ENCODE data around the gene DHRS13.
A peak's percentile ranks its signal among the peaks of the same experiment; 100 is the strongest.

The DHRS13 gene, protein sequence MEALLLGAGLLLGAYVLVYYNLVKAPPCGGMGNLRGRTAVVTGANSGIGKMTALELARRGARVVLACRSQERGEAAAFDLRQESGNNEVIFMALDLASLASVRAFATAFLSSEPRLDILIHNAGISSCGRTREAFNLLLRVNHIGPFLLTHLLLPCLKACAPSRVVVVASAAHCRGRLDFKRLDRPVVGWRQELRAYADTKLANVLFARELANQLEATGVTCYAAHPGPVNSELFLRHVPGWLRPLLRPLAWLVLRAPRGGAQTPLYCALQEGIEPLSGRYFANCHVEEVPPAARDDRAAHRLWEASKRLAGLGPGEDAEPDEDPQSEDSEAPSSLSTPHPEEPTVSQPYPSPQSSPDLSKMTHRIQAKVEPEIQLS

DNA sequence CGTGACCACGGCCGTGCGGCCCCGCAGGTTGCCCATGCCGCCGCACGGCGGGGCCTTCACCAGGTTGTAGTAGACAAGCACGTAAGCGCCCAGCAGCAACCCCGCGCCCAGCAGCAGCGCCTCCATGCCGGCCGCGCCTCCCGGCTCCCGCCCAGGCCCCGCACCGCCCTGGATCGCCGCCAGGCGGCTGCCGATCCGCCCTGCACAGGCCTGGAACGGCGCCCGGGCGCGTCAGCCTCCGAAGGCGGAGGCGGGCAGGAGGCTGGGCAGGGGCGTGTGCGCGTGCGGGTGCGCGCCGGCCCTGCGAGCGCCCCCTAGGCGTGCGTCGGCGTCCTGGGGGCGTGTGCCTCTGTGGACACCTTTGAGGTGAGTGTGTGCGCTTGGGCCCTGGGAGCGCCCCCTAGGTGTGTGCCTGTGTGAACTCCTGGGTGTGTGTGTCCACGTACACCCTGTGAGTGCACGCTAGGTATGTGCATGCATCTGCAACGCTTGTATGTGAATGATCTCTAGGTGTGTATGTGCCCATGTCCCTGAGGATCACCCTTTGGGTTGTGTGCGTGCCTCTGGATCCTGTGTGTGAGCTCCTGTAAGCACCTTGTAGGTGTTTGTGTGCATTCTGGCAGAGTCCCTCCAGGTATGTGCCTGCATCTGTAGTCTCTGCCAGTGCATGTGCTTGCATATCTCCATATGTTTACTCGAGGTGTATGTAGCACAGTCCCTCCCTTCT lies at the start of gene DHRS13:
Gene DHRS13, minus strand, starts transcription at position 261 of the 727 bp plus-strand sequence. Its CDS starts 135 bp downstream, at position 126.
- peak; percentile 95 for DNase-seq (ENCODE audit: low spot score)

DNA sequence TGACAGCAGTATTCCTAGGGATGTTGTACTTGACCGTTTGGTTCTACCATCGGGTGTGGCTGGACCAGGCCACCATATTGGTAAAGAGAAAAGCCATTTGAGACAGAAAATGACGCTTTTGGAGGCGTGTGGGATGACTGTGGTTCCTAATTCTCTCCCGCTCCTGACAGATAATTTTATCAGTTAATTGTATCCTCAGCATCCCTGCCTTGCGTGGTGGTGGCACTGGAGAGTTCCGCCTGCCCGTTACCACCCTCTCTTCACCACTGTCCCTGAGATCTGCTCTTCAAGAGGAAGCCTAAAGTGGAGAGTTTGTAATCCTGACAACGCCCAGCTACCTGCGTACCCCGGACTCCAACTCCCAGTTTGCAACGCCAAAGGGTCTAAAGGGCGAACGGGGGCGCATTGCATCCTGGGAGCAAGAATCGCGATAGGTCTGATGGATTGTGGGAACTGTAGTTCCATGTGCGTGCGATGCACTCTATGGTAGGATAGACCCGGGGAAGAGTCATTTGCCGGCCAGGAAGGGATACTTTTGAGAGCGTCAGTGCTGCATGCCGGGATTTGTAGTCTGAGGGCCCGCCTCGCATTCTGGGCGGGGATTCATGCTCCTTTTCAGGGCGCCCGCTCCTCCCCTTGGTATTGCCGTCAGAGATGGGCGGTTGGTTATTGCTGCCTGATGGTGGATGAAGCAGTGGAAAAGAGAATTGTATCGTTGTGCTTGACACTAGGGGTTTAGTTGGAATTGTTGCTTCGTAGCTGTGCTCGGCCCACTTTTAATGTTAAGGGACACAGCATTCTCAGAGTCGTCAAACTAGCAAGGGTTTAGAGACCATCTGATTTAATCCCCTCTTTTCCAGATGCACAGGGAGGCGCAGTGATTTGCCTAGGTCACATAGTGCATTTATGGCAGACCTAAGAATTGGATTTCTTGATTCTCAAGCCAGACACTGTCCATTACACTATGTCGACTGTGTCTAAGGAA lies 49.4 kb upstream of the DHRS13 start:
- peak; percentile 99 for DNase-seq (ENCODE audit: low spot score)

DNA sequence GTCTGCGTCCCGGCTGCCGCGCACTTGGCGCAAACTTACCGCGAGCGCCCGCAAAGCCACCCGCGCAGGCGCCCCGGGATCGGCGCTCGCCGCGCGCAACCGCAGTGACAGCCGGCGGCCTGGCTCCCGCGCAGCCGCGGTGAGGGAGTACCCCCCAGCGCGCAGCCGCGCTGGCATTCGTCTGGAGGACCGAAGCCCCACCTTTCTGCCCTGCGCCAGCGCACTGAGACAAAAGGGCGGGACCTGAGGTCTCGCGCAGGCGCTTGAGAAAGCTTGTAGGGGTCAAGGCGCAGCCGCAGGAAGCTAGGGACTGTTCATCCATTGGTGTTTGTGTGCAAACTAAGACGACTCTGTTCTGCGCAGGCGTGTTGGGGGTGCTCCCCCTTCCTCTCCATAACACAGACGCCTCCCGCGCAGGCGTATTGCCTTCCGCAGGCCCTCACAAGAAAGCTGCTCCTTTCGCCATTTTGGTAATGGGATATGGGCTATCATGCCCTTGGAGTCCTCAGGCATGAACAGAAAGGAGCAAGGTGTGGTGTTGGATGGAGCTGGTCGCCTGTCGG lies 48.6 kb upstream of the DHRS13 start, which contains the start of gene PHF12:
Gene PHF12, minus strand, starts transcription at position 91 of the 563 bp plus-strand sequence. CDS start 558 bp downstream, outside the sequence.
- DNase-seq (ENCODE audit: low spot score) = peak; percentile 100

DNA sequence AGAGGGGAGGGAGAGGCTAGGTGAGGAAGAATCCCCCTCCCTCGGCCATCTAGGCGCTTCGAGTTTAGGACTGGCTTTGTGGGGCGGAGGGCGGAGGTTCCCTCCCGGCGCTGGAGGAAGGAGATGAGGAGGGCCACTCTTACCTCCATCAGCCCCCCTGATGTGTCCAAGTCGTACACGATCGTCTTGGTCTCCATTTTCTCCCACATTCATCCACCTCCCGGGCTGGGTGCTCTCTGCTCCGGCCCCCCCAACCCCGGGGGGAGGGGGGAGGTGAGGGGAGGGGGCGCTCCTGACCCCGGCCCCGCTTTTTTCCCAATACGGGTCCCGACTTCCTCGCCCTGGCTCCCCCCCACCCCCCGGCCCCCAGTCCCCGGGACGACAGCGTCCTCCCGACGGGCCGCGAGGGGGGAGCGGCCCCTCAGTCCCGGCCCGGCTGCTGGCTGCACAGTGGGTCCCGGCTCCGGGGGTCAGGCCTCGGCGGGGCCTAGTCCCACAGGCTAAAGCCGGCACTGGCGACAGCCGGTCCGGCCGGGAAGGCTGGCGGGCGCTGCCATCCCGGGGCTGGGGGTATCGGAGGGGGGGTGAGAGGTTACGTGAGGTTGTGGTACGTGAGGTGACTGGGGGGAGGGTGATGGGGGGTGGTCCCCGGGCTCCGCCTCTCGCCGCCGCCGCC lies 48.0 kb upstream of the DHRS13 start:
- DNase-seq (ENCODE audit: low spot score) = no peak

DNA sequence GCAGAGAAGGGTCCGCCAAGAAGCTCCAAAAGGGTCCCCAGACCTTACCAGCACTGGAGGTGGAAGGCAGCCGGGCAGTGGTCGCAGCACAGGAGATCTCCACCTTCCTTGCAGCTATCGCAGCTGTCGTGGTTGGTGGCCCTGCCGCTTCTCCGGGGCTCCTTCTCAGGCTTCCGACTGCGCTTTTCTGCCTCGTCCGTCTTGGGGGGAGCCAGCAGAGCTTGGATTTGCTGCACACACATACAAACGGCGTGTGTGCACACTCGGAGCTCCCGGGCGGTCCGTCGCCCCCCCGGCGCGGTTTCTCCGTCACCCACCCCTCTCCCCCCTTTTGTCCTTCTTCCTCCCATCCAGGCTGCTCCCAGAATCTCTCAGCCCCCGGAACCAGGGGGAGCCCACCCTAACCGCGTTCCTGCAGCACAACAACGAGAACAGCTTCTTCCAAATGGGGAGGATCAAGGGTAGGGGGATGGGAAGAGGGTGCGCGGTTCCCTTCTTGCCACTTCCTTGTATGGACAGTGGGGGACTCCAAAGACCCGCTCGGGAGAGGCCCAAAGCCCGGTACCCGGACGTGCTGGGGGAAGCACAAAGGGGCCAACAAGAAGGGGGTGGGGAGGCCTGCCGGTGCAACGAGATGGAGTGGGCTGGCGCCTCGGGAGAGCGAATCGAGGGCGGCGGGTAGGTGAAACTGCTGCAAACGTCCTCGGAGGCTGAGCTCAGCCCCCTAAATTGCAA lies 47.3 kb upstream of the DHRS13 start:
- peak; percentile 41 for DNase-seq (ENCODE audit: low spot score)

DNA sequence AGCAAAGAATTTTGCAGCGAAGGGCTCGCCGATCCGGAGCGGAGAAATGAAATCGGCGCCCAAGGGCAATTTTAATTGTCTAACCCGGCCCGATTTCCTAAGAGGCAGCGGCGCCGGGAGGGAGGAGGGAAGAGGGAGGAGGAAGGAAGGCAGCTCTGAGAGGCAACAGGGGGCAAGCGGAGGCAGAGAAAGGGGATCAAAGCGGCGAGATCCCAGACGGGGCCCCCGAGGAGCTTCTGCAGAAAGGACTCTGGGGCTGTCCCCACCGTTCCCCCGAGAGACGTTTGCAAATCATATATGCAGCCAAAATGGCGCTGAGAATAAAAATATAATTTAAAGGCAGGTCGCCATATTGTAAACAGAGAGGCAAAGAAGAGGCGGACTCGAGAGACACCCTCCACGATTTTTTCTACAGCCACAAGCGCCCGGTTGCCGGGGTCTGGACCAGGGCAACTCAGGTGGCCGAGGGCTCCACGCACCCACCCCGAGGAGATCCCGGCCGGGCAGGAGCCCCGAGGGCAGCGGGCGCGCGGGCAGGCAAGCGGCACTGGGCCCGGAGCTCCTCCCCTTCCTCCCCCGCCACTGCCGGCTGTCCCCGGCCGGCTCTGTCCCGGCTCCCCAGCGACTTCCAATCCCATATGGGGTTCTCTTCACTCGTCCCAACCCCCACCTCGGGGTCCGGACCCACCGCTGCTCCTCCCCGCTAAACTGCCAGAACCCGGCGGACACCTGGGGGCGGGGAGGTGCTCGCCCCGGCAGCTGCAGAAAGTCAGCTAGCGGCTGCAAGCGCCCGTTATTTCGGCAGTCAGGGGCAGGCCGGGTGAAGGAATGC lies 46.5 kb upstream of the DHRS13 start:
- peak; percentile 43 for DNase-seq (ENCODE audit: low spot score)

DNA sequence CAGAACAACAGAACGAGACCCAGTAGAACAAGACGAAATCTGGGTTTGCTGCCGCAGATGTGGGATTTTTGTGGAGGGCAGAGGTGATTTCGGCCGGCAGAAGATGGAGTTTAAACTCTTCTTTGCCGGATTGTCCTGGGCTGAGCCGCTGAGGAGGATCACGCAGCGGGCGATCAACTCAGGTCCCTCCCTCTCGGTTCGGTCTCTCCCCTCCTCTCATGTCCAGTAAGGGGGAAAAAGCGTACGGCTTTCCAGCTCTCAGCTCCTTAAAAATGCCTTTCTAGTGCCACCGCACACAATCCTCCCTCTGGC lies 46.0 kb upstream of the DHRS13 start:
- no peak for DNase-seq (ENCODE audit: low spot score)

DNA sequence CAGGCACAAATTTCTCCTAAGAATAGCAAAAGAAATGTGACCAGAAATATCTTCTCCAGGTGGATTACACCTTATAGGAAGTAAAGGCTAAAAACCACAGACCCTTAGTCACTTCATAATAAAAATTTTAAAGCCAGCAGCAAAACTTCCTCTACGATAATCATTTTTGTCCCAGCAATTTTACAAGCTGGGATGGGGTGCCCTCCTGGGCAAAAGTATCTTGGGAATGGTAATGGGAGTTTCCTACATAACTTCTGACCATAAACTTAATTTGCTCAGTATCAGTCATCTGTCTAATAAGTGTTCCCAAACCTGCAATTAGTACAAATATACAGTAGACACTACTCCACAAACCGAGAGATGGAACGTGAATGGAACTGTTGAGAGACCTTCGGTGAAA lies 45.5 kb upstream of the DHRS13 start:
- no peak for DNase-seq (ENCODE audit: low spot score)

DNA sequence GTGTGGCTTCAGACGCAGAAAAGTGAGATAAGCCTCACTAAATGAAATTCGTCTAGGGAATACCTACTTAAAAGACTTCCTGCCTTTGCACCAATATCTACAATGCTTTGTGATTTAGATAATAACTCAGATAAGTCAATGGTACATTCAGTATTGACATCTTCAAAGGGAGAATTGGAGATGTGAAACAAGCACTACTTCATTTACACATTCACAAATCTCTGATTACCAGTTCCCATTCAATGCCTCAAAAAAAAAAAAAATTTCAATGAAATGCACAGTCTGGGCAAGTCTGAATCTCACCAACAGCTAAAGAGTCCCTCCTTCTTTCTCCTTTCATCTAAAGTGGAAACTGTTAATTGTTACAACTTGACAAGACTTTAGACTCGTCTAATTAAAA lies 44.8 kb upstream of the DHRS13 start:
- DNase-seq (ENCODE audit: low spot score) = peak; percentile 10

DNA sequence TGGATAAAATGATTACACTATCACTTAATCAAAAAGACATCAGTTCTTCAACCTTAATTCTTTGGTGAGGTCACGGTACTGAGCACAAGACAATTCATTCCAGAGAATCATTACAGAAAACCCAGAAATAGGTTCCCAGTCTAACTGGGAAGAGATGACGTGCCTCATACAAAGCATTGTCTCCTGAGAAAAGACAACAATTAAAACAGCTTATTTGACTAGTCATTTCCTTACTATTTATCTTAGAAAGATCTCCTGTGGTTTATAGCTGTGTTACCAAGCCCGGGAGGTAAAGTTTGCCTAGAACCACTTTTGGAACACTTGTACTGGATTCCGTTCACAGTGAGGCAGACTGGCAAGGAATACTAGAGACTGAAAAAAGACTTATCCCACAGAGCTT lies 43.4 kb upstream of the DHRS13 start:
- DNase-seq (ENCODE audit: low spot score) = peak; percentile 16

DNA sequence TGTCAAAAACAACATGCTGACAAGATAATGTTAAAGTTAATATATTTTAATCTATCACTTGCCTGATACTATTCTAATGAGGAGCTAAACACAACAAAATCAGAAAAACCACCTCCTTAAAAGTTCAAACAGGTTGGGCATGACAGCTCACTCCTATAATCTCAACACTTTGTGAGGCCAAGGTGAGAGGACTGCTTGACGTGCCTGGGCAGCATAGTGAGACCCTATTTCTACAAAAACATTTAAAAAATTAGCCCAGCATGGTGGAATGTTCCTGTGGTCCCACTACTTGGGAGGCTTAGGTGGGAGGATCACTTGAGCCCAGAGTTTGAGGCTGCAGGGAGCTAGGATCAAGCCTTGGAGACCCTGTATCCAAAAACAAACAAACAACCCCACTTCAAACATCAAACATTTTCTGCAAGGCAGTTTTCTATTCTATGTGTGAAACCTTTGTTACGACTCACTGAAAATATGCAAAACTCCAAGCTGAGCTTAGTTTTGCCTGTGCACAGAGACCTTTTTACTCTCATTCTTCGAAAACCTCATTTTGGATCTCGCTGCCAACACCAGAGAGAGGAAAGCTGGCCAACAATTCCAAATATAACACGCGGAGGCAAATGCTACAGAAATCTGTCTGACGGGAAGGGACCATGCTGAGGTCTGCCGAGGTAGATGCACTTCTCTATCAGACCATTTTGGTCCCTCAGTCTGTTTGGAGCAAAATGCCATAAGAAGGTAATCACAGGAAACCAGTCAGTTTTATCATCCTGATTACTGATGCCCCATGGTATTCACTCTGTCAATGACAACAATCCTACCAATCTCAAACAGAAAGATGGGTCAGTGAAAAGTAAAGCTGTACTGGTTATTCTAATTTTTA lies 42.2 kb upstream of the DHRS13 start:
- no peak for DNase-seq (ENCODE audit: low spot score)

DNA sequence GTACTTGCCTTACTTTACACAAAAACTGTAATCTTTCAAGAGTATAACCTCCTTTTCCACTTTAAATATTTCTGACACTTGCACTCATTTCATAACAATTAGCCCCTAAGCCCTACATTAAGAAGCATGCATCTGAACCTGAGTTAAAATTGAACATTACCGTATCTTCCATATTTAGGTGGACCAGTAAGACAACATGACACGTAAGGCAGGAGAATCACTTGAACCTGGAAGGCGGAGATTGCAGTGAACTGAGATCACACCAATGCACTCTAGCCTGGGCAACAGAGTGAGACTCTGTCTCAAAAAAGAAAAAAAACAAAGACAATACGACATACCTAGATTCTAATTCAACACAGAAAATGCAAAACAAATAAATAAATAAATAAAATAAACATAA lies 41.5 kb upstream of the DHRS13 start:
- DNase-seq (ENCODE audit: low spot score) = no peak

DNA sequence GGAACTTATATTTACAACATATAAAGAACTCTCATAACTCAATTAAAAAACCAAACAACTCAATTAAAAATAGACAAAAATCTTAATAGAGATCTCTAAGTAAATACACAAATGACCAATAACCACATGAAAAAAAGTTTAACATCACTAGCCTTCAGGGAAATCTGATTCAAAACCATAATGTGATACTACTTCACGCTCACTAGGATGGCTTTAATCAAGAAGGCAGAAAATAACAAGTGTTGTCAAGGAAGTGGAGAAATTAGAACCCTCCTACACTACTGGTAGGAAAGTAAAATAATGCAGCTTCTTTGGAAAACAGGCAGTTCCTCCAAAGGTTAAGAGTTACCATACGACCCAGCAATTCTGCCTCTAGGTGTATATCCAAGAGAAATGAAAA lies 40.0 kb upstream of the DHRS13 start:
- DNase-seq (ENCODE audit: low spot score) = no peak

DNA sequence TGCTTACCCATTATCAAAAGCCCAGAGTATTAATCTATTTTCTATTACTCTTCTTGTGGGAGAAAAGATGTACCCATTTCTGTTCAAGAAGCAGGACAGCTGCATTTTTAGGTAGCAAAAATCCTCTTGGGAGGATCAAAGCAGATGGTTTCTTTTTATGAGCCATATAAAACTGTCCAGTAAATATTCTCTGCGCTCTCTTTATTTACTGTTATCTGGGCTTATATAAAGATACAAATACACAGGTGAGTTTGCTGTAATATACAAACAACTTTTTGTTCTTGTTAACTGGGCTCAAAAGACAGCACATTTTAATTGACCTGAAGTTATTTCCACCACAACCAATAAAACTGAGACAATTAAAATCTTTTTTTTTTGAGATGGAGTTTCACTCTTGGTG lies 38.4 kb upstream of the DHRS13 start:
- DNase-seq (ENCODE audit: low spot score) = no peak

DNA sequence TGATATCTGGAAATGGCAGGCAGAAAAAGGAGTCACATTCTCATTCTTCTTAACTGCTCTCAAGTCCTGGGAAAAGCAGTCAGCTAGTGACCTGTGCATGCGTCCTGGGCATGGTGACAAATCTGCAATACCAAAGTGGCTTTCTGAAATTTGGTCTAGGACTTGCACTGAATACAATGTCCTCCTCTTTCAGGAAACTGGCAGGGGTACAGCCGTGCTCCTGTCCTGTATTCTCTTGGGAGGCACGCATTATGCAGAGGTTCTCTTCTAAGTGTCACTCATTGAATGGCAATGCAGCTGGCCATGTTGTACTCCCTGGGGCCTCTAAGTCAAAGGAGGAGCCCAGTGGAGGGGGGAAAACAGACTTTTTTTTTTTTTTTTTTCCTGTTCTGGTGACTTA lies 37.8 kb upstream of the DHRS13 start:
- no peak for DNase-seq (ENCODE audit: low spot score)

DNA sequence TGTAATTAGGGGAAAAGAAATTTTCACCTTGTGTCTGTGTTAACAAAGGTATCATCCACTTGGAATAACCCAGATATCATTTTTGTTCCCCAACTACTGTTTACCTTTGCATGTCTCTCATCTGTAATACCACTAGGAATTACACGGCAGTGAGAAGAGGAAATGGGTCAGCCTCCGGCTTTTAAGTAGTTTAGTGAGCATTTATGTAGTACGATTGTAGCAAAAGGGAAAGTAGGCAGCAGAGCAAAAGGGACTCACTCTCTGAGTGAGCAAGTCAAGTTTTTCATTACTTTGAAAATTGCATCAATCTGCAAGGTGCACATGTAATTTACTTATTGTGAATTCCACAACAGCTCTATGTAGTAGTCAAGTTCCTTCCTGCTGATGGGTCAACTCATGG lies 37.3 kb upstream of the DHRS13 start:
- DNase-seq (ENCODE audit: low spot score) = no peak

DNA sequence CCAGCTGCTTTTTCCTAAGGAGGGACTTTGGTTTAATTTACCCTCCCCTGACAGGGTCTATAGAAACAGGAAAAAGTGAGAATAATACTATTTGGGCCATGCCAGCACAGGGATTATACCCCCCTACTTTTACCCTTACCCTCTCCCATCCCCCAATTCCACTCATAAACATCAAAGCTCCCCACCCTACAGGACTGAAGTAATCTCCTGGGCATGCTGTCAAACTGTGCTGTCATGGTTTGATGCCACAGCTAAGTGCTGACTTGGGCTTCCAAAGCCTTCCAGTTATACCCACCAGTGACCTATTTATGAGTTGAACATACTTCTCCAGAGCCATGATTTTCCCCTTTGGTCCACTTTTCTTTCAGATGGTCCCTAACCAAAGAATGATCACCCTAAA lies 35.7 kb upstream of the DHRS13 start:
- no peak for DNase-seq (ENCODE audit: low spot score)

DNA sequence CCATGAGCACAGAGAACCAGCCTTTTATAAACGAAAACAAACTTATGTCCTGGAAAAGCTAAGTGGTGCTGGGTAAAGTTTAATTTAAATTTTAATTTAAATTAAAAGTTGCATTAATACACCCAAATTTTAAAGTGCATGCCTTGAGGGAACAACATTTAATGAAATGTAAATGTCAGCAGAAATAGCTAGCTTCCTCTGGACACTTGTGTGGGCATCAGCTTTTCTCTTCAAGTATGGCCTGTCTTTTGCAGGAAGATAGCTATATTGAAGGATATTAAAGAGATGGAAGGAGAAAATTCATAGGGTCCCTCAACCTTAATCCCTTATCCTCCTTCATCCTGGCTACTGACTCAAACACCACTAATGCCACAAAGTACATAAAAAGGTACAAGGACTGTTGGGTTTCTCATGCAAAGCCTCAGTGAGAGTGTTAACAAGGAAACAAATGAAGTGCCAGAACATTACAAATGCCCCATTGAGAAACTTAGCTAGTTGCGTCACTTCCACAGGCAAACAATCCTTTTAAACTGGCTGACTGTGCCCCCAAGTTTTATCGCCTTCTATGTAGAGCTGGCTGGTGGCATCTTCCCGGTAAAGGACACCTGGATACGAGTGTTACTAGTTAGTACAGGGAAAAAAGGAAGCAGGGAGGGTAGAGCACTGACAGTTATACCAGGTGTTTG lies 34.3 kb upstream of the DHRS13 start:
- no peak for DNase-seq (ENCODE audit: low spot score)

All from CD4-positive, alpha-beta T cell treated with Interleukin-2 at 100 ng/mL for 4 hours (primary cell).